HL-60 (cell line): ENCODE data around the gene JPH3.

ENCODE experiments used
- DNase-seq, 2 experiments: peaks; one replicate each; pipeline ENCODE4 v3.0.0-alpha.2; 2010 to 2020; ENCODE audit warnings: low read depth in 1 of 2, low spot score in 1 of 2
- H3K27ac ChIP-seq: fragments of 250-450 bp; sonication (Bioruptor Pico); replicated peaks from 2 replicates; pipeline ENCODE4 v1.5.1; 2020; ENCODE audit warnings: mild to moderate bottlenecking, moderate library complexity
- H3K27me3 ChIP-seq: fragments of 250-450 bp; sonication (Bioruptor Pico); 2 replicates; pipeline ENCODE4 v1.5.1; 2021; ENCODE audit warnings: mild to moderate bottlenecking, moderate library complexity; ENCODE audit not compliant: insufficient read depth, poor library complexity, severe bottlenecking
- H3K4me3 ChIP-seq: replicated peaks from 2 replicates; pipeline ENCODE4 v1.5.1; 2011; ENCODE audit warnings: mild to moderate bottlenecking, control low read depth, low read length; ENCODE audit not compliant: insufficient read depth
- CTCF ChIP-seq: IDR thresholded peaks from one replicate; pipeline ENCODE4 v1.5.1; 2011; ENCODE audit warnings: low read length, control low read depth, inconsistent platforms; ENCODE audit not compliant: insufficient read depth
- GABPA ChIP-seq: IDR thresholded peaks from 2 replicates; pipeline ENCODE4 v1.6.1; 2012; ENCODE audit warnings: low read depth
- POLR2AphosphoS5 ChIP-seq: IDR thresholded peaks from 2 replicates; pipeline ENCODE4 v1.6.1; 2012; ENCODE audit warnings: low read depth
- REST ChIP-seq: IDR thresholded peaks from 2 replicates; pipeline ENCODE4 v1.6.1; 2012; ENCODE audit warnings: low read depth; ENCODE audit not compliant: insufficient replicate concordance
- SPI1 ChIP-seq: IDR thresholded peaks from 2 replicates; pipeline ENCODE4 v1.6.1; 2012; ENCODE audit warnings: low read depth, mild to moderate bottlenecking, borderline replicate concordance

JPH3 gene

DNA sequence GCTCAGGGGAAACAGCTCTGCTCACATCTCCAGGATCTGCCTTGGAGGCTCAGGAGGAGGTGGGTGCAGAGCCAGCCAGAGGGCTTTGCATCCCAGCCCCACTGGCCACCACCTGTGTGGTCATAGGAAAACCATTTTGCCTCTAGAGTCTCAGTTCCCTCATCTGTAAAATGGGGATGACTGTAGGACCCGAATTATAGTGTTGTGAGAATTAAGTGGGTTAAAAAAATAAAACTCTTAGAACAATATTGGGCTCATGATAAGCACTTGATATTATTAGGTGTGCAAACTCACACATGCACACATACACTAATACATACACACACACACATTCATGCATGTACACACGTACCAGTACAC lies 19.4 kb upstream of the JPH3 start:
- Histone ChIP-seq H3K27ac (no peak overlapping the region), H3K4me3 (no peak overlapping the region), H3K27me3 (no peaks in the 10 kb centered on the region)
- TF ChIP-seq POLR2AphosphoS5 (no peak), CTCF (no peak), GABPA (no peak), REST (no peak), SPI1 (no peak)
- no peak for DNase-seq

GRCh38 chr16:87583453-87584131 lies 18.7 kb upstream of the JPH3 start:
- Histone ChIP-seq H3K27ac (no peak overlapping the region), H3K4me3 (no peak overlapping the region), H3K27me3 (no peaks in the 10 kb centered on the region)
- no peak for DNase-seq
- TF ChIP-seq POLR2AphosphoS5 (no peak), CTCF (no peak), GABPA (no peak), REST (no peak), SPI1 (no peak)

DNA sequence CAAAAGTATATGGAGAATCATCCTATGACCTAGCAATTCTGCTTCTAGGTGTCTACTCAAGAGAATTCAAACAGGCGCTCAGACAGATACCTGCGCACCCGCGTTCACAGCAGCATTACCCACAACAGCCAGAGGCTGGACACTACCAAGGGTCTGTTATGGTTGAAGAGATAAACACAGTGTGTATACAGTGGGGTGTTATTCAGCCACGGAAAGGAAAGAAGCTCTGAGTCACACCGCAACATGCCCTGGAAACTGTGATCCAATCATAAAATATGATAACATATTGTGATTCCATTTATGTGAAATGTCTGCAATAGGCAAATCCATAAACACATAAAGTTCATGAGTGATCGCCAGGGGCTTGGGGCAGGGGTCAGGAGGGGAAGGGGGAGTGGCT lies 18.0 kb upstream of the JPH3 start:
- no peak for TF ChIP-seq GABPA
- TF ChIP-seq SPI1: no peak
- no peak for TF ChIP-seq POLR2AphosphoS5
- no peak for TF ChIP-seq CTCF
- TF ChIP-seq REST: no peak
- H3K27me3 ChIP-seq: no peaks in the 10 kb centered on the region
- DNase-seq: no peak
- no peak overlapping the region for H3K4me3 ChIP-seq
- H3K27ac ChIP-seq: no peak overlapping the region
